GM20431 (cell line): ENCODE results near the gene CENPA.

Experiments used
- in situ Hi-C: fragments of 300-500 bp; cut with MseI, MboI; formaldehyde crosslinking; loops from one replicate; pipeline ENCODE4 v1.15.0; 2020; ENCODE audit warnings: low sequenced_read_pairs; ENCODE audit not compliant: unreplicated experiment

Gene CENPA

GRCh38 chr2:26818972-26819371 is 33.1 kb downstream of the CENPA start:
- in situ Hi-C loops = no loop called here

- in situ Hi-C loops = no loop called here
These were observed 35.1 kb downstream of the CENPA start for GRCh38 chr2:26820932-26821331.

- in situ Hi-C loops = no loop called here
These were observed 37.0 kb downstream of the CENPA start for GRCh38 chr2:26822877-26823276.

GRCh38 chr2:26838121-26838906 is 52.5 kb downstream of the CENPA start:
- in situ Hi-C loops = loop anchor here (25.0 kb wide), 1 partner anchor 449 kb away; the partner anchor contains the start of genes DNAJC5G and TRIM54

GRCh38 chr2:26840937-26841610 is 55.2 kb downstream of the CENPA start:
- in situ Hi-C loops = loop anchor here (25.0 kb wide), 1 partner anchor 446 kb away; the partner anchor contains the start of genes DNAJC5G and TRIM54

GRCh38 chr2:26843041-26843440 is 57.2 kb downstream of the CENPA start:
- in situ Hi-C loops = loop anchor here (25.0 kb wide), 1 partner anchor 444 kb away; the partner anchor contains the start of genes DNAJC5G and TRIM54
